ENCODE results near the gene GRIN2C.

Gene GRIN2C

DNA sequence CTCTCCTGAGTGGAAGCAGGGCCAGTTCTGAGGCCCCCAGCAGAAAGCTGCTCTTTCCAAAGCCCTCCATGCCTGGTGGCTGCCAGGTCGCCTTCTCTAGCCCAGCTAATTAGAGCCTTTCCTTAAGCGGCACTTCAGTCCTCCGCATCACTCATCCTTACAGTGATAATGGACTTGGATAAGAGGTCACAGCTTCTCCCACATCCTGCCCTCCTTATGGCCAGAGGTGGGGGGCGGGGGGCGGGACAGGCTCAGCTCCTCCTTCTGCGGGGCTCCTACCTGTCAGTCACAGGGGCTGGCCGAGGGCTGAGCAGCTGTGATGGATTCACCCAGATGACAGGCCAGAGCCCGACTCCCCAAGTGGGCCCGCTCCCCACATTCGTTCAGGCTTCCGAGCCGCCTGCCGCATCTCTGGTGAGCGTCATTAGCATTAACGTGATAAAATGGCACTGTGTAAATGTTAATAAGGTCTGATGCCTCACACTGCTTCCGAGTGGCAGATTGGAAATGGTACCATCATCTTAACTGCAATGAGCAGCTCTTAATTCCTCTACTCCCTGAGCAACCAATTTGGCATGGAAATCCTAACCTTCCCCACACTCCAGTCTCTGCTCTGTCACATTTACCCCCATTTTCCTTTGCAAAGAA, 41.3 kb downstream of the GRIN2C start:
- DNase-seq = no peak

- DNase-seq = no peak
These were observed 42.6 kb downstream of the GRIN2C start for GRCh38 chr17:74816905-74817620.

DNA sequence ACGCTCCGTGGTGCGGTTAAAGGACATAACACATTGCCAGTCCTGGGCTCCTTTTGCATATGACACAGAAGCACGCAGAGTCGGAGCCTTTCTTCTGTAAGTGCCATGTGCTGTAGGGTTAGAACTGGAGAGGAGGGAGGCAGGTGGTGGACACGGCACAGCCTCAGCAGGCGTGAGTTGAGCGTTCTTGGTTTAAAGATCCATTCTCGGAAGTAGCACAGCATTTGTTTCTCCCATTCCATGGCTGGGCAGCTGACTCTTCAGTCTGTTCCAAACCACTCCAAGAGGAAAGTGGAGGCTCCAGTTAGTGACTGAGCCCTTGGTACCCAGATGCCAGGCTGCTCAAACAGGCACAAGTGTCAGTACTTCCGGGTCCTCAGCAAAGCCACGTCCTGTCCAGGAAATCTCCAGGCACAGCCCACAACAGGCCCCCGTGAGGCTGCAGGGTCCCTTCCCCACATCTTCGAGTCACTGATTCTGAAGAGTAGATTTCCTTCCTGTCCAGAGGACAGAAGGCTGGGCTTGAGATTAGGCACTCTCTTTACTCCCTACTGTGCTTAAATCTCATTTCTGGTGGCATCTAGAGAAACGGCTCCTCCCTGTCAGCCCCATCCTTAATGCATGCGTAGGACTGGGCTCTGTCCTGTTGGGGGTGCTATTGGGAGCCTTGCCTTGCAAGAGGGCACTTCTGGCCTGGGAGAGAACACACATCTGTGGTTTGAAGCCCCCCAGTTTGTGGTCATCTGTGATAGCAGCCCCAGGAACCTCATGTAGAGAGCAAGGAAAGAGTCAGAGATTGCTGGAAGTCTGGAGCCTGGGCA, 43.9 kb downstream of the GRIN2C start:
- DNase-seq = no peak

DNA sequence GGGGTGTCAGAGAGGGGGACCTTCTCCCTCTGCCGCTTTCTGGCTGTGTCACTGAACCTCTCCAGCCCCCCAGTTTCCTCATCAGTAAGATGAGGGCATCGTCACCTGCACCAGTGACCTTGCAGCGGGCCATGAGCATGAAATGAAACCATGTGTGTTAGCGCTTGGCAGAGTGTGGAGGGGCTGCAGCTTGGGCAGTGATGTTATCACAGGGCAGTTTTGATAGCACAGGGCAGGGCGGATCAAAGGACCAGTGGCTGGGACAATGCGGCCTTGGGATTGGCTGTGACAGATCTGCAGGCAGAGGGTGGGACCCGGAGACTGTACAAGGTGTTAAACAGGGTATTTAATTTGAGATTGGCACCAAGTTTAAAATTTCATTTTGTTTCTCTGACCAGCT, 44.6 kb downstream of the GRIN2C start:
- DNase-seq = no peak

GRCh38 chr17:74814453-74814852, 45.2 kb downstream of the GRIN2C start:
- DNase-seq = no peak

DNA sequence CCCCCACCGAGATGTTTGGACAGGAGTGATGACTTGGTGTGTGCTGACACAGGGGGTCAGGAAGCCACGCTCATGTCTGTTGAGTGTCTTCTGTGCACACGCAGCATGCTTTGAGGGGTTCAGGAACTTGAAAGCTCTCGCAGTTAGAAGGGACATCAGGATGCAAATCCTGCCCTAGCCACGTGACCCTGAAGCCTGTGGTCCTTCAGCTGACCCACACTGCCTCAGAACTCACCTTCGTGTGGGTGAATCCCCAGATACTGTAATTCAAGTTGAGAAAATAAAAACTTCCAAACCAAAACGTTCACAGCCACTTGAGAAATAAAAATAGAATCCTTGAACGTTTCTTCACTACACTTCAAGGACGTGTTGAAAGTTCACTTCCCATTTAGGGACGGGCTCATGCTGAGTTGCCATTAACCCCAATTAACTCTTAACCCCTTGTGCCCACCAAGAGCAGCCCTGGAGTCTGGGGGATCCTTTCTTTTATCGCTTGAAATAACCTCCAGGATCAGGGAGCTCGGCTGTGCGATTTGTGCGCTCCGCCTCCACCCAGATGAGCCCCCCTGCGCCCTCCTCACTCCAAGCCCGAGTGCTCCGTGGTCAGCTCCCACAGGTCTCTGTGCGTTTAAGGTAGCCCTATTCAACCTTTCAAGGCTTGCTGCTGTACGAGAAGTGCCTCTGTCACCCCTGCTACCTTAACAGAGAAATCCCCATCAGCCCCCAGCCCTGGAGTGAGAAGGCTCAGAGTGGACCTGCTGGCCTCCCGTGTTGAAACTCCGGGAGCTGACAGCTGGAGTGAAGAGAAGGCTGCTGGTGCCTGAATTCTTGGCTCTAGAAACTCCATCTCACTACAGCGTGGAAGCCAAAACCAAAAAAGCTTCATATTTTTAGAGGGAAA, 47.3 kb downstream of the GRIN2C start:
- DNase-seq = no peak

GRCh38 chr17:74810699-74811485, 48.8 kb downstream of the GRIN2C start:
- DNase-seq = no peak

GRCh38 chr17:74808714-74809430, 50.8 kb downstream of the GRIN2C start:
- DNase-seq = no peak

DNA sequence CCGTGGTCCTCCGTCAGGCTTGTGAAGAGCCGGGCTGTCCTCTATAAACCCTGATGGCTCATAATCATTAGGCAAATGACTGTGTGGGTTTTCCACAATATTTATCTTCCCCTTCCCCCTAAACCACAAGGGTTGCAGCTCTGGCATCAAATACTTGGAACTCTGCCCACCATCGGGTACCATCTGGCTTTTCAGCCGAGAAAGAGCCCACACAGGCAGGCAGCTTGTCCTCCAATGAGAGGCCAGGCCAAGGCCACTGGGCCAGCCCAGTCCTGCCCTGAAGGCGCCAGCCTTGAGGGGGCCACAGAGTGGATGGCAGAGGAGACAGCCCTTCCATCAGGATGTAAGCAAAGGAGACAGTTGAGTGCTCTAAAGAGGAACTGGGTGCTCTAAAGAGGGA, 51.8 kb downstream of the GRIN2C start:
- DNase-seq = no peak

GRCh38 chr17:74807441-74807840, 52.2 kb downstream of the GRIN2C start:
- no peak for DNase-seq

DNA sequence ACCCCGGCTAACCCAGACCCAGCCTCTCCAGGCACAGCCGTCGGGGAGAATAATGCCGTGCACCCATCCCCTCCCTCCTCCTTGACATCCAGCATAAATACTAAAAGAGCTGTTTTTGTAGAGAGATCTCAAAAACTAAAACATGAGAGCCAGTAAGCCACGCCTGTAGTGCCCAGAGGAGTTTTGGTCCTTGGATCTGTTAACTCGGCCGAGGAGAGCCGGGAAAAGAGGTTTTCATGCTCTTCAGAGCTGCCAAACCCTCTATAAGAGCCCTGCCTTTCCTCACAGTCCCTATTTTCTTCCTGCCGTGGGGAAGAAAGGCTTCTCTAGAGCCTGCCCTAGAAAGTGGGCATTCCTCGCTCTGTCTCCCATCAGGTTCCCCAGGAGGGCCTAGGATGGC, 53.4 kb downstream of the GRIN2C start:
- no peak for DNase-seq

- no peak for DNase-seq
These were observed 54.1 kb downstream of the GRIN2C start for GRCh38 chr17:74805591-74805991.

DNA sequence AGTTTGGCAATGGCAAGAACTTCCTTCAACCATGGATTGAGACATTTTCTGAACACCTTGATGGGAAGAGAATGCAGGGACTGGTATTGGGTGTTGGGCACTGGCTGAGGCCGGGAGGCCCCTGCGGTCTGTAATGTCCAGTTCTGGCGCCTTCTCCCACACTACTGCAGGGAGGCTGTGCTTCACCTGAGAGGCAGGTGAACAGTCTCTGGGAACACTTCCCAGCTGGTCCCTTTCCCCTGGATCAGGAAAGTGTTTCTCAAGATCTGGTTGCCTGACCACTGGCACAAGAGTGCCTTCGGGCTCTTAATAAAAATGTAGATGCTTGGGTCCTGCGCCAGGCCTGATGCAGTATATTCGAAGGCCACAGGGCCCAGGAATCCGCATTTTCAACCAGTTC, 55.0 kb downstream of the GRIN2C start:
- no peak for DNase-seq

GRCh38 chr17:74803971-74804370, 55.7 kb downstream of the GRIN2C start:
- no peak for DNase-seq

GRCh38 chr17:74803388-74803930, 56.2 kb downstream of the GRIN2C start:
- no peak for DNase-seq

GRCh38 chr17:74801896-74802295, 57.8 kb downstream of the GRIN2C start:
- DNase-seq = no peak

DNA sequence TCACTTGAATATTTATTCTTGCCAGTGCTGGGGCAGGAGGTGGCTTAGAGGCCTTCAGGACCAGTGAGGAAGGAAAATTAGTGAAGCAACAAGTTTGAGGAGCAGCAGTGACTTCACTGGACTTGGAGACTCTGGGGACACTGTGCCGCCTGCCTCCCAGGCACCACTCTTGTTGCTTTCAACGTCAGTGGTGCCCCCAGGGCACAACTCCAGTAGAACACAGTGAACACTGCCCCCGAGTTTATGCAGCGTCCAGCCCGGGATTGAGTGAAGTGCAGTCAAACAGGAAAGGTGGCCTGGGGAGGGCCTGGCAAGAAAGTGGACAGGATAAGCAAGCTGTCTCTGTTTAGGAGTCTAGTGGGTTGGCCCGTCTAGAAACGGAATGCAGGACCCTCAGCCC, 59.2 kb downstream of the GRIN2C start:
- no peak for DNase-seq

DNA sequence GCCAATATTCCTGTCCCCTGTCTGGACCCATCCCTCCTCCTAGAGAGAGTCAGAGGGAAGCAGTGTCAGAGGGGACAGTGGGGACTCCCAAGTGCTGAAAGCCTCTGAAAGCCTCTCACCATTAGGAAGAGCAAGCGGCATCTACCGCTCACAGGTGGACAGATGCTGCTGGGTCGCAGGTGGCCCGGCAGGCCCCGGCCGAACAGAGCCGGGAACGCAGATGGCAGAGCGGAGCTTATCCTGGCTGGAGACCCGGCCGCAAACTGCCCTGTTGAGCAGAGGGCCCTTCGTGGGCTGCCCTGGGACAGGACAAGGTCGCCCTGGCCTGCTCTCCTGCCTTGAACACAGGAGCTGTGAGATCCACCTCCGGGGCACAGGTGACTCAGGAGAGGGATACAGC, 60.6 kb downstream of the GRIN2C start:
- no peak for DNase-seq

- peak; percentile 72 for DNase-seq
These were observed 61.4 kb downstream of the GRIN2C start for GRCh38 chr17:74798239-74798707.

- DNase-seq = no peak
These were observed 61.9 kb downstream of the GRIN2C start for GRCh38 chr17:74797824-74798223.

DNA sequence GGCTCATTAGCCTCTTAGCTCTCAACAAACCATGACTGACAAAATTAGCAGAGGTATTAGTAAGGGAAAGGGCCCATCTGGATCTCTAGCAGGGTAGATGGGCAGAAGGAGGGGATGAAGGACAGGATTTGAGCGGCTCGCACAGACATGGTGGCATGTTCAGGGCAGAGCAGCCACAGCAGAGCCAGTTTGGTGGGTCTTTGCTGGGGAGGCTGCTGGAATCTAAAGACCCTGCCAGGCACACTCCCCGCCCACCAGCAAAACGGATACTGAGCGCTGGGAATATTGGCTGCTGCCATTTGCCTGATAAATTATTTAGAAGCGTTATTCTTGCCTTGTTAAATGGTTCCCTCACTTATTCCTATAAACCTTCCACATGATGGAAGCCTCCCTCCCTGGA, 62.8 kb downstream of the GRIN2C start:
- no peak for DNase-seq
